ENCODE results near the gene KRT33A. TPM values are rescaled to one million over a fixed set of nuclear protein-coding genes. Genes with fewer than 3 reads are reported as not detected.

KRT33A gene
- total and polyA plus RNA-seq, 7 experiments from 2014 or later: not detected

GRCh38 chr17:41369023-41369422, 18.4 kb upstream of the KRT33A start:
- no peak overlapping the region for H3K27ac Mint-ChIP-seq
- H3K36me3 Mint-ChIP-seq: no peaks in the 10 kb centered on the region
- peaks cover 0 to 9% (median 0%) of the 10 kb centered on the region in 5 donors for H3K27me3 Mint-ChIP-seq
- POLR2A ChIA-PET: no interaction called here
- Histone ChIP-seq H3K4me3 (ENCODE audit: low read length) (no peak overlapping the region), H3K27me3 (ENCODE audit: control insufficient read depth in 2 of 2, insufficient read depth in 2 of 2, low read length in 2 of 2) (no peaks in the 10 kb centered on the region), H3K36me3 (ENCODE audit: control insufficient read depth in 2 of 3, insufficient read depth in 3 of 3, low read length in 3 of 3) (no peaks in the 10 kb centered on the region), H3K4me1 (ENCODE audit: control insufficient read depth in 2 of 2, insufficient read depth in 2 of 2, low read length in 2 of 2) (peaks cover 0 to 8% of the 10 kb centered on the region in 2 donors), H3K9me3 (ENCODE audit: control insufficient read depth in 2 of 3, low read length in 3 of 3) (no peaks in the 10 kb centered on the region), H3K27ac (ENCODE audit: low read depth, low read length) (no peak overlapping the region)
- no peak for ATAC-seq
- CTCF ChIA-PET: no interaction called here
- peaks cover 0 to 3% (median 0%) of the 10 kb centered on the region in 11 donors for H3K9me3 Mint-ChIP-seq
- no peak overlapping the region for H3K4me3 Mint-ChIP-seq
- intact Hi-C loops (cut with micrococcal nuclease): no loop called here
- H3K4me1 Mint-ChIP-seq: peaks cover 0 to 17% (median 6%) of the 10 kb centered on the region in 7 donors
- DNase-seq: no peak

- Mint-ChIP-seq H3K36me3 (no peaks in the 10 kb centered on the region), H3K4me1 (peaks cover 0 to 21% (median 6%) of the 10 kb centered on the region in 7 donors), H3K27me3 (peaks cover 0 to 9% (median 0%) of the 10 kb centered on the region in 5 donors), H3K27ac (no peak overlapping the region), H3K9me3 (no peaks in the 10 kb centered on the region), H3K4me3 (no peak overlapping the region)
- Histone ChIP-seq H3K9me3 (ENCODE audit: control insufficient read depth in 2 of 3, low read length in 3 of 3) (no peaks in the 10 kb centered on the region), H3K36me3 (ENCODE audit: control insufficient read depth in 2 of 3, insufficient read depth in 3 of 3, low read length in 3 of 3) (no peaks in the 10 kb centered on the region), H3K27ac (ENCODE audit: low read depth, low read length) (no peak overlapping the region), H3K4me1 (ENCODE audit: control insufficient read depth in 2 of 2, insufficient read depth in 2 of 2, low read length in 2 of 2) (peaks cover 3 to 8% of the 10 kb centered on the region in 2 donors), H3K27me3 (ENCODE audit: control insufficient read depth in 2 of 2, insufficient read depth in 2 of 2, low read length in 2 of 2) (no peaks in the 10 kb centered on the region), H3K4me3 (ENCODE audit: low read length) (no peak overlapping the region)
- POLR2A ChIA-PET: no interaction called here
- CTCF ChIA-PET: interaction anchor here (0.6 kb wide), 1 partner anchor 1038 kb away, joined by 6 read pairs; no protein-coding TSS in a partner anchor
- ATAC-seq: no peak
- intact Hi-C loops (cut with micrococcal nuclease): no loop called here
- no peak for DNase-seq
These were observed 16.9 kb upstream of the KRT33A start for GRCh38 chr17:41367426-41368075.

GRCh38 chr17:41366070-41366469, 15.4 kb upstream of the KRT33A start:
- intact Hi-C loops (cut with micrococcal nuclease): no loop called here
- Mint-ChIP-seq H3K27me3 (peaks cover 0 to 9% (median 0%) of the 10 kb centered on the region in 5 donors), H3K36me3 (no peaks in the 10 kb centered on the region), H3K4me3 (no peak overlapping the region), H3K27ac (peak overlapping the region in 1 of 9 donors; percentile 28), H3K9me3 (no peaks in the 10 kb centered on the region), H3K4me1 (peaks cover 0 to 18% (median 6%) of the 10 kb centered on the region in 7 donors)
- ATAC-seq: no peak
- no peak overlapping the region for H3K27ac ChIP-seq (ENCODE audit: low read depth, low read length)
- ChIA-PET CTCF (no interaction called here), POLR2A (no interaction called here)
- no peaks in the 10 kb centered on the region for H3K27me3 ChIP-seq (ENCODE audit: control insufficient read depth in 2 of 2, insufficient read depth in 2 of 2, low read length in 2 of 2)
- peaks cover 3 to 8% of the 10 kb centered on the region in 2 donors for H3K4me1 ChIP-seq (ENCODE audit: control insufficient read depth in 2 of 2, insufficient read depth in 2 of 2, low read length in 2 of 2)
- no peaks in the 10 kb centered on the region for H3K9me3 ChIP-seq (ENCODE audit: control insufficient read depth in 2 of 3, low read length in 3 of 3)
- no peak for DNase-seq
- no peaks in the 10 kb centered on the region for H3K36me3 ChIP-seq (ENCODE audit: control insufficient read depth in 2 of 3, insufficient read depth in 3 of 3, low read length in 3 of 3)
- no peak overlapping the region for H3K4me3 ChIP-seq (ENCODE audit: low read length)

- ChIA-PET CTCF (no interaction called here), POLR2A (no interaction called here)
- Histone ChIP-seq H3K27ac (ENCODE audit: low read depth, low read length) (no peak overlapping the region), H3K36me3 (ENCODE audit: control insufficient read depth in 2 of 3, insufficient read depth in 3 of 3, low read length in 3 of 3) (no peaks in the 10 kb centered on the region), H3K9me3 (ENCODE audit: control insufficient read depth in 2 of 3, low read length in 3 of 3) (no peaks in the 10 kb centered on the region), H3K4me3 (ENCODE audit: low read length) (no peak overlapping the region), H3K27me3 (ENCODE audit: control insufficient read depth in 2 of 2, insufficient read depth in 2 of 2, low read length in 2 of 2) (no peaks in the 10 kb centered on the region), H3K4me1 (ENCODE audit: control insufficient read depth in 2 of 2, insufficient read depth in 2 of 2, low read length in 2 of 2) (peaks cover 0 to 3% of the 10 kb centered on the region in 2 donors)
- ATAC-seq: no peak
- Mint-ChIP-seq H3K27me3 (peaks cover 0 to 12% (median 0%) of the 10 kb centered on the region in 5 donors), H3K36me3 (no peaks in the 10 kb centered on the region), H3K4me3 (no peak overlapping the region), H3K4me1 (peaks cover 0 to 11% (median 1%) of the 10 kb centered on the region in 7 donors), H3K27ac (peak overlapping the region in 2 of 9 donors; percentile 18 to 46), H3K9me3 (peaks cover 0 to 2% (median 0%) of the 10 kb centered on the region in 11 donors)
- intact Hi-C loops (cut with micrococcal nuclease): no loop called here
- no peak for DNase-seq
These were observed 13.3 kb upstream of the KRT33A start for GRCh38 chr17:41363881-41364280.

GRCh38 chr17:41360296-41360995, 9.8 kb upstream of the KRT33A start:
- no peak overlapping the region for H3K4me3 Mint-ChIP-seq
- POLR2A ChIA-PET: interaction anchor here (1.3 kb wide), 1 partner anchor 10 kb away, joined by 3 read pairs; no protein-coding TSS in a partner anchor
- peaks cover 0 to 11% (median 1%) of the 10 kb centered on the region in 7 donors for H3K4me1 Mint-ChIP-seq

GRCh38 chr17:41354536-41354935, 3.9 kb upstream of the KRT33A start:
- Histone ChIP-seq H3K36me3 (ENCODE audit: control insufficient read depth in 2 of 3, insufficient read depth in 3 of 3, low read length in 3 of 3) (no peaks in the 10 kb centered on the region), H3K4me3 (ENCODE audit: low read length) (no peak overlapping the region), H3K27ac (ENCODE audit: low read depth, low read length) (no peak overlapping the region), H3K4me1 (ENCODE audit: control insufficient read depth in 2 of 2, insufficient read depth in 2 of 2, low read length in 2 of 2) (peaks cover 0 to 10% of the 10 kb centered on the region in 2 donors), H3K9me3 (ENCODE audit: control insufficient read depth in 2 of 3, low read length in 3 of 3) (no peaks in the 10 kb centered on the region), H3K27me3 (ENCODE audit: control insufficient read depth in 2 of 2, insufficient read depth in 2 of 2, low read length in 2 of 2) (no peaks in the 10 kb centered on the region)
- intact Hi-C loops (cut with micrococcal nuclease): no loop called here
- H3K9me3 Mint-ChIP-seq: peaks cover 0 to 8% (median 5%) of the 10 kb centered on the region in 11 donors
- H3K4me3 Mint-ChIP-seq: no peak overlapping the region
- peaks cover 0 to 7% (median 0%) of the 10 kb centered on the region in 5 donors for H3K36me3 Mint-ChIP-seq
- POLR2A ChIA-PET: interaction anchor here (0.6 to 1.4 kb wide), 2 partner anchors 12 to 13 kb away, joined by 3 to 5 read pairs; no protein-coding TSS in a partner anchor
- peaks cover 4 to 16% (median 15%) of the 10 kb centered on the region in 7 donors for H3K4me1 Mint-ChIP-seq
- DNase-seq (no peak), ATAC-seq (no peak)
- CTCF ChIA-PET: no interaction called here
- H3K27me3 Mint-ChIP-seq: peaks cover 0 to 39% (median 0%) of the 10 kb centered on the region in 5 donors
- H3K27ac Mint-ChIP-seq: no peak overlapping the region

More at GRCh38 chr17:41360296-41360995, 9.8 kb upstream of the KRT33A start:
- intact Hi-C loops (cut with micrococcal nuclease): no loop called here
- Mint-ChIP-seq H3K27me3 (peaks cover 0 to 19% (median 0%) of the 10 kb centered on the region in 5 donors), H3K9me3 (peaks cover 0 to 8% (median 2%) of the 10 kb centered on the region in 11 donors), H3K36me3 (peaks cover 0 to 7% (median 0%) of the 10 kb centered on the region in 5 donors), H3K27ac (no peak overlapping the region)
- ATAC-seq (no peak), DNase-seq (no peak)
- no peak overlapping the region for H3K27ac ChIP-seq (ENCODE audit: low read depth, low read length)
- H3K9me3 ChIP-seq (ENCODE audit: control insufficient read depth in 2 of 3, low read length in 3 of 3): no peaks in the 10 kb centered on the region
- H3K4me1 ChIP-seq (ENCODE audit: control insufficient read depth in 2 of 2, insufficient read depth in 2 of 2, low read length in 2 of 2): peaks cover 0 to 3% of the 10 kb centered on the region in 2 donors
- H3K27me3 ChIP-seq (ENCODE audit: control insufficient read depth in 2 of 2, insufficient read depth in 2 of 2, low read length in 2 of 2): no peaks in the 10 kb centered on the region
- CTCF ChIA-PET: interaction anchor here (1.3 kb wide), 1 partner anchor 21 kb away, joined by 3 read pairs; no protein-coding TSS in a partner anchor
- no peak overlapping the region for H3K4me3 ChIP-seq (ENCODE audit: low read length)
- H3K36me3 ChIP-seq (ENCODE audit: control insufficient read depth in 2 of 3, insufficient read depth in 3 of 3, low read length in 3 of 3): no peaks in the 10 kb centered on the region

Measured in naive thymus-derived CD4-positive, alpha-beta T cell (primary cell).